T-helper 1 cell (primary cell): ENCODE measurements around the gene TRAPPC3.

Experiments
- DNase-seq, 5 donors: peaks; one replicate each; pipeline ENCODE4 v3.0.0-alpha.2; 2012 to 2020

TRAPPC3 gene

DNA sequence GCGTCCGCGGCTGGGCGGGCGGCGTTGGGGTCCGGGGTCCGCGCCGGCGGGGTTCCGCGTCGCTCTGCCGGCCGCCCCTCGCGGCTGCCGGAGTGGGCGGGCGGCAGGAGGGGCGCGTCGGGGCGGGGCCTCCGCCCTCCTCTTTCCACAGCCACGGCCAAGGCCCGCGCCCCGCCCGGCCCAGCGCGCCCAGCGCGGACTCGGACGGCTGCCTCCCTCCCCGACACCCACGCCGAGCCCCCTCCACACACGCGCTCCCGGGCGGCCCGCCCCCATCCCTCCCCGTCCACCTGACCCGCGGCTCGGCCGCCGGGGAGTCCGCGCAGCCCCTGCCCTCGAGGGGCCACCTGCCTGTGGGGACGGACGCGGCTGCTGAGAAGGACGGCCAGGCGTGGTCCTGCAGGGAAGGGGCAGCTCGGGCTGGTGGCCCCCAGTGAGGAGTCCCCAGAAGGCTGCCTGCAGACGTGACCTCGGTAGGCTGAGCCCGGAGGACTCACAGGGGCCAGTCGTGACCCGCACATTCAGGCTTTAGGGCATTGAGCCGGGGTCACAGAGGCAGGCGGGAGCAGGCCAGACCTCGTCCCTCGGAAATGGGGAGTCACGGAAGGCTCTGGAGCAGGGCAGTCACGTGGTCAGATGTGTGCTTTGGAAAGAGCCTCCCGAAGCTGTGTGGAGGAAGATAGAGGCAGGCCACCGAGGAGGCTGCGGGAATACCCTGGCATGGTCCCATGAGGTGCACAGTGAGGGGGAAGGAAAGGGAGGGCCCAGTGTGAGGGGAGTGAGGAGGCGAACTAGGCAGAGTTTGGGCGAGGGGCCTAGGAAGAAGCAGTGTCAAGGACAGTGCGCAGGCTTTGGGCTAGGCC, 23.9 kb downstream of the TRAPPC3 start, which contains the start of gene COL8A2:
Gene COL8A2 (minus strand): TSS at position 94 of the 863 bp plus-strand sequence. CDS start 24,980 bp downstream, outside the sequence.
- DNase-seq: peak in 1 of 5 donors; percentile 14

DNA sequence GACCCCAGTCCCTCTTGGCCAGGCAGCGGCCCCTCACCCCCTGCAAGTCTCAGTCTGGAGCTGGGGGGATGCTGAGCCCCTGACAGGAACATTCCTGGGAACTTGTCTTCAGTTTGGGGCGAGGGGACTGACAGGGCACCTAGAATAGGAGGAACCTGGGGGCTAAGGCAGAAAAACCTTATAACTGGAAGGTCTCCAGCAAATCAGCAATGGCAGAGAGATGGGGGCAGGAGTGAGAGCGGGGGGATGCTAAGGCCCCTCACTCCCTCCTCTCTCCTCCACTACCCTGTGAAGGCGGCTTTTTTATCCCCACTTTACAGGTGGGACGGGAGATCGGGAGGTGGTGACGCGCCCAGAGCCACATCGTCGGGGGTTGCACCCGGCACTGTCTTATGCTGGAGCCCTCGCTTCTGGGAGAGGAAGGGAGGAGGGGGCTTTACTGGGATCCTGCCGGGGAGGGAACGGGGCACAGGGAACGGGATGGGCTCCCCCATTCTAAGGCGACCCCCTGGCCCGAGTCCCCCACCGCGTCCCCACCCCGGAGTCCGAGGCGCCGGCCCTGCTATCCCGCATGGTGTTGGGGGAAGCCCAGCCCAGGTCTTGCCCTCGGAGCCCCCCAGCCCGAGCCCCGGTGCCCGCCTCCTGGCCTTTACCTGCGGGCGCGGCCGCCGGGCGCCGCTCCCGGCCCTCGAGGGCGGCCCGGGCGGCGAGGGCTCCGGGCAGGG, 24.7 kb downstream of the TRAPPC3 start:
- DNase-seq: no peak

DNA sequence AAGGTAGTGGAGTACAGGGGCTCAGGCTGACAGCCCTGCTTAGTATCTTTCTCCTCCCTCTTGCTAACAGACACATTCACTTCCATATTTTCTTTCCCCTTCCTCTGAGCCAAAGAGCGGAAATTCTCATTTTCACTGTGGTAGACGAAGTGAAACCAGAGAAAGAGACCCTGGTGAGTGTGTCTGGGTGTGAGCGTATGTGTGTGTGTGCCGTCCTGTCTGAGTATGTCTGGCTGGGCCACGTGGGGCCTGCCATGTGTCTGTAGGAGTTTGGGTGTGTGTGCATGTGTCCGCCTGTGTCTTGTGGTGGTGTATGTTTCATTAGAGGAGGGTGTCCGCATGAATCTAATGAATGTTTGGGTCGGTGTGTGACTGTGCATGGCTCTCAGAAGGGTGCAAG, 25.9 kb downstream of the TRAPPC3 start:
- DNase-seq: no peak

DNA sequence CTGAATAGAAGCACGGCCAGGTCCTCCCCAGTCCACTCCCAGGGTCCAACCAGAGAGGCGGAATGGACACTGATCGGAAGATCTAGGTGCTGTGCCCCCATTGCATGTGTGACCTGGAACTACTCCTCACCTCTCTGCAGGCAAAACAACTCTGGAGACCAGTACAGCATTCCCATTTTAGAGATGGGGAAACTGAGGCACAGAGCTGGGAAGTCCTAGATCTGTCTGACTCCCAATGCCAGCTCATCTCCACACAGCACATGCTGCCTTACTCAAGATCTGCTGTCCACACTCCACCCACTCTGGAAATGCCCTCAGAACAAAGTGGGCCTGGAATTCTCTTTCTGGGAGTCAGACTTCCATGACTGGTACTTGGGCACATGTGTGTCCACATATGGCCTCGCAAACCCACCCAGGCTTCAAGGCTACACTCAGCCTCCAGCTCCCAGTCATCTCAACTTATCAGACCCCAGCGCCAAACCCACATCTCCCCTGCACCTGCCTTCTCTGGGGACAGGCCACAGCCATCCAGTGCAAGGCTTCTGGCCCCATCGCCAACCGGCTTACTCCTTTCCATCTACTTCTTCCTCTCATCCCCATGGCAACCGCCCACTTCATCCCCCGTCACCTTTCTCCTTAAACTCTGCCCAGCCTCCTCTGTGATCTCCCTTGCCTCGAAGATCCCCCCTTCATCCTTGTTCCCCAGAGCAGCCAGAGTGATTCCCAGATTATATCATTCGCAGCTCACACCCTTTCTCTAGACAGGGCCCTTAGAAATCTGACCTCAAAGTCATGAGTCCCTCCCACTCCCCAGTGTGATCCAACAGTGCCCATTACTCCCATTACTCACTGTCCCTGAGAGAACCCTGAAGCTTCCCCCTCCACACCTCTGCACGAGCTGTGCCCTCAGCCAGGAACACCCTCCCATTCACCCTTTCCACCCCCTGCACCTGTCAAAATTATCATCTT, 26.9 kb downstream of the TRAPPC3 start:
- no peak for DNase-seq

DNA sequence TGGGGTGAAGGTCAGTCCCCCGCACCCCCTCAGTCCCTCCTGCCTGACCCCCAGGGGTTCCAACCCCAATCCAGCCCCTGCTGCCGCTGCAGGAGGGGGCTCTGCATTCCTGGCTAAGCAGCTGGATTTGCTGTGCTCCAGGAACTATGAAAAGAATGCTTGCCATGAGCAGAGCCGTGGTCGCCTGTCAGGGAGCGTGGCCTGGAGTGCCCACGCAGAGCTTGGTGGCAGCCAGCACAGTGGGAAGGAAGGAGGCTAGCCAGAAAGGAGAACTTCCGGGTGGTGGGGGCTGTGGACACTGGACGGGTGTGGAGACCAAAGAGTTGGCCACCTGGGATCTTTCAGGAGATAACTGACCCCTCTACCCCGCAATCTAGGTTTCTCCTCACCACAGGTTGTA, 29.8 kb downstream of the TRAPPC3 start:
- no peak for DNase-seq

DNA sequence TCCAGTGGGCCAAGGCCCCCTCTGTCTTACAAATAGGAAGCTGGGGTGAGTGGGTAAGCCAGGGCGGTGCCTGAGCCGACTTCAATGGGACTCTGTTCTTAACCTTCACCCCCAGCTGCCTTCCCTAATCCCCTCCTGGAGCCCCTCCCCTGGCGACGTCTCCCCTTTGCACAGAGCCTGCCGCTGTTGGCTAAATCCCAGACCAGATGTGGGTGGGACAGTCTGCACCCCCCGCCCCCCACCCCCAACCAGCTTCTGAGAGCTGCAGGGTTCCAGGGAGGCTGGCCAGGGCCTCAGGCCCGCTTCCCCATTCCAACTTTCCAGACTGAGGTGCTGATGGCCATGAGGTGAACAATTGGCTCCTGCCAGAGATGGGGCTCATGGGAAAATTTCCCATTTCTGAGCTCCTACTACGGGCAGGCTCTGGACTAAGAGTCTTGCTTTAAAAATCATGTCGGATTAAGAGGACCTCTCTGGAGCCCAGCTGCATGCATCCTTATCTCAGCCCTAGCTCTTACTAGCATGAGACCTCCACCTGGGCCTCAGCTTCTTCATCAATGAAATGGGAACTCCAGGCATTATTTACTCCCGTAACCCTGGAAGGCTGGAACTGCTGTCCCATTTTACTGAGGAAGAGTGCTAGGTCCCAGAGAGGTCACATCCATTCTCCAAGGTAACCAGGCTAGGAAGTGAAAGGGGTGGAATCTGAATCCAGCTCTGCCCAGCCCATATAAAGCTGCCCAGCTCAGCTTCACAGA, 30.7 kb downstream of the TRAPPC3 start:
- no peak for DNase-seq

DNA sequence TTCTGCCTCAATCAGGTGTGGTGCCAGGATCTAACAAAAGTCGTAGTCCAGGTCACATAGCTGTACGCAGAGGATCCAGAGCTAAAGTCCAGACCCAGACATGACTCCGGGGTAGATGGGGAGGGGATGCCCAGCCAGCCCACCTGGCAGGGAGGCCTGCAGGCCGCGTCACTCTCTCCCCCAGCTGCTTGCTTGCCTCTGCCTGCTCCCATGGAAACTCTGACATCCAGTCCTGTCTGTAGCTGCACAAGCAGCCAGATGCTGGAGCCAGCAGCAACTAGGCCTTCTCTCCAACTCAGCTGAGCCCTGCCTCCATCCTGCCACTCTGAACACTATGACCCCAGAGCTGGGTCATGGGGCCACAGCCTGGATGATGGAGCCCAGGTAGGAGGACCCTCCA, 32.4 kb downstream of the TRAPPC3 start:
- no peak for DNase-seq

DNA sequence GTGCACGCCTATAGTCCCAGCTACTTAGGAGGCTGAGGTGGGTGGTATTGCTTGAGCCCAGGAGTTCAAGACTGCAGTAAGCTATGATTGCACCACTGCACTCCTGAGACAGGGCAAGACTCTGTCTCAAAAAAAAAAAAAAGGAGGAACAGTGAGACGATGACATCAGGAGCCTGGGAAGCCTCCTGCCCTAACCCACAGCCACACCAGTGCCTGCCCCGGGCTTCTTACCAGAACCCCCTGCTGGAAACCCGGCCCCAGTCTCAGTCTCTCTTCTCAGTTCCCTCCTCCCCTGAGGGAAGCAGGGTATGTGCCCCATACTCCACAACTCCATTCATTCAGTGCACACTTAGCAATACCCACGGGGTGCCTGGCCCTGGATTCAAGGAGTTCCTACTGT, 33.4 kb downstream of the TRAPPC3 start:
- DNase-seq: no peak

DNA sequence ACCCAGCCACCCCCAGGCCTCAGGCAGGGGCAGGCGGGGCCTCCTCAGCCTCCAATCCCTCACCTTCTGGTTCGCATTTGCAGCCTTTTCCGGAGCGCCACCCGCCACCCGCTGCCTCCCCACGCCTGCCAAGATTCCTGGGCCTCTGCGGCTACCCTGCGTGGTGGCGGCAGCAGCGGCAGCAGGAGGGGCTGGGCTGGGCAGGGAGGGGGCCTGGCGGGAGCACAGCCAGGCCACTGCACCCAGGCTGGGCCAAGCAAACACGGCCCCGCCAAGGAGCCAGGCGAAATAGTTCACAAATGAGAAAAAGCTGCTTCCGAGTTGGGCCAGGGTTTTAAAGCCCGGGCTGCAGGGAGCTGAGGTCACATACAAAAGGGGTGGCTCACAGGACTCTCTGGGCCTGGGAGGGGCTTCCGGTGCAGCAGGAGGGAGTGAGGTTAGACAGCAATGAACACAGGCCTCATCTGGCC, 34.1 kb downstream of the TRAPPC3 start:
- no peak for DNase-seq

DNA sequence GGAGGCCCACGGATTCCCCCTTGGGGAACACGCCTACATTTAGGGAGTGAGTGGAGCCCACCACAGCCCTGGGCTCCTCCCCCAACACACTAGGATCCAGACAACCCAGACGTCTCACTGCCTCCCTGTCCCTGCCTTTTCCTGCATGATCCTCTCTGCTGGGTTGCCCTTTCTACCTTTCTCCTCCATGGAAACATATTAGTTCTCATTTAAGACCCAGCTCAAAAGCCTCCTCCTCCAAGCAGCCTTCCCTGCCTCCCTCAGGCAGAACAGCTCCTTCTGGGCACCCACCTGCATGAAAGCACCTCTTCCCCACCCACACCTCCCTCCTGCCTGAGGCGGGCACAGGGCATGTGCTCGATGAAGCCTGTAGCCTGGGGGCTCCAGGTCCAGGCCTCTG, 34.9 kb downstream of the TRAPPC3 start:
- DNase-seq: no peak

DNA sequence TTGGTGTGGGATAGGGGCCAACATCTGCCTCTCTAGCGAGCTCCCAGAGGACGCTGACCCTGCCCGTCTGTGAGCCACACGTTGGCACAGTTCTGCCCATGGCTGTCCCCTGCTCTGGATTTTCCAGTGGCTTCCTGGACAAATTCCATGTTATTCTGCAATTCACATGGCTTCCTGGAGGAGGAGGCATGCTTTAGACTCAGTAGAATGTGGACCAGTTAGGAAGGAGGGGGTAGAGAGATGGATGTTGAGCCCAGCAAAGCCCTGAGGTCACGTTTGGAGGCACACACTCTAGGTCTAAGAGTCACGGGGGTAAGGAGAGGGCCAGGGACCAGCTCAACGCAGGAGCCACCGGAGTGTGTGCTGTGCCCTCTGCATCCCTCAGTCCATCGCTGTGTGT, 36.5 kb downstream of the TRAPPC3 start:
- no peak for DNase-seq

DNA sequence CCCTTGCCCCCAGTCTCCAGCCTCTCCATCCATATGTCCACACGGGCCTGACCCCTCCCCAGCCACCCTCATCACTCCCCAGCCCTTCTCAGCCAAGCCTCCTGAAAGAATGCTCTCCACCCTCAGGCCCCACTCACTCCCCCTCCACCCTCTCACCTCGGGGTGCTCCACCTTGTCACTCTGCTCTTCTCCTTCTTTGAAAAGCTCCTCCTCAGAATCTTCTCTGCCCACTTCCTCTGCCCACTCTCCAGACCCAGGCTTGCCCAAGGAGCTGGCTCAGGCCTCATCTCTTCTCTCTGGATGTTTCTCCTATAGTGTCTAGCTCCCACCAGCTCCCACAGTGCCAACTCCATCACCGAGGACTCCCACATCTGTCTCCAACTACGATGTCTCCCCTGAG, 38.1 kb downstream of the TRAPPC3 start:
- no peak for DNase-seq

DNA sequence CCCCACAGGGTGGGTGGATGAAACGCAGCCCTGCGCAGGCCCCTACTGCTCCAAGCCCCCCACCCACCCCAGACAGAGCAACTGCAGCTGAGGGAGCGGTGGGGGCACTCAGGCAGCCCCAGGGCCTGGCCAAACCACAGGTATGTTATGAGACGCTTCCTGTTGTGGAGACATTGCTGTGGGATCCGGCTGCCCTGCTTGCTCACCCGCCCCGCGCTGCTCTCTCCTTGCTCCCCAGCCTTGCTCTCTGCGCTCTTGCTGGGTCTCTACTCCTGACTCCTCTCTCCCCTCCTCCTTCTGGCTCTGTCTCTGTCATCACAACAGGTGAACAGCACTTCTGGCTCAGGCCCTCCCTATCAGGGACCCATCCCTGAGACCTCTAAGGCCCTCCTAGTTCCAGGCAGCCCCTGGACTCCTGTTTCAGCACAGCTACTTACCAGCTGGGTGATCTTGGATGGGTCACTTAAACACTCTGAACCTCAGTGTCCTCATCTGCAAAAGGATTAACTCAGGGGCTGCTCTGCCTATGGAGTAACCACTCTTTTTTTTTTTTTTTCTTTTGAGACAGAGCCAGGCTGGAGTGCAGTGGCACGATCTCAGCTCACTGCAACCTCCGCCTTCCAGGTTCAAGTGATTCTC, 40.1 kb downstream of the TRAPPC3 start:
- peak in 2 of 5 donors; percentile 18 to 43 for DNase-seq

DNA sequence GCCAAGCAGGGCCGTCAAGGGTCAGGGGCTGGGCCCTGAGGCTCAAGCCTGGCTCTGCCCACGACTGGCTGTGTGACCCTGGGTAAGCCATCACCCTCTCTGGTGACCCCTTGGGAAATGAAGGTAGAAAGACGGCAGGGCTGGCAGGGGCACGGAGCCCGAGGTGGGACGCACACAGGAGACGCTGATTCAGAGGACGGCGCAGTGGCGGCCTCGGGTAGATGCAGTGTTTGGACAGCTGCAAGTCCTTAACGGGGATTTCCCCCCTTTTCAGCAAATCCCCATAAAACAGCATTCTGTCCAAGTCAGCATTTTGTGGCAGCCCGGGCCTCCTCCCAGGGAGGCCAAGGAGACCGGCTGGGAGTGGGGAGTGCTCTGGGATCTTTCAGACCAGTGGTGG, 41.0 kb downstream of the TRAPPC3 start:
- DNase-seq: no peak

DNA sequence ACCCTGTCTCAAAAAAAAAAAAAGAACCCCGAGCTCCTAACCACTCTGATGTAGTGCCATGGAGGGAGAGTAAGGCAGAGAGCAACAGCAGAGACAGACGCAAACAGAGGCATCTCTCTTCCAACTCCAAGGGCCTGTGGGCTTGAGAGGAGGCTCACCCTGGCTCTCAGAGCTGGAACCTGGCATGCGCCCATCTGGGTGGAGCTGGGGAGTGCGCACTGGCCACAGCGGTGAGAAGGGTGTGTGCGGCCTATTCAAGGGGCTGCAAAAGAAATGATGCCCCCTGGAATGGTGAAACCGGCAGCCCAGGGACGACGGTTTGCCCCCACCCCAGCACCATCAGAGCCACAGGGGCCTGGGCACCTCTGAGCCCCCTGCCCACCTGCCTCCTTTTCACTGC, 41.9 kb downstream of the TRAPPC3 start:
- no peak for DNase-seq

DNA sequence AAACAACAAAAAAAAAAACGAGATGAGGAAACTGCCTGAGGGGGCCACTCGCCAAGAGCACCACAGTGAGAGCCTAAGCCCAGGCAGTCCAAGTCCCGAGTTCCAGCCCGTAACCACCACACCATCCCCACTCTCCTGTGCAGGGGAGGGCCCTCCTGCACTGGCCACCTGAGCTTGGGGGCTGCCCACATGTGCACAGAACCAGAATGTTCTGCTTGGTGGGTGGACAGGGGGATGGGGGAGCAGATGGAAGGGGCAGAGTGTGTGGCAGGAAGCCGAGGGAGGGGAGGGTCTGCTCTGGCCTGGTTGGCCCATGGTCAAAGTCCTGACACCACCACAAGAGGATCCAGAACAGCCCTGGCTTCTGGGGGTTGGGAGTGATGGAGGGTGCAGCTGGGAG, 43.0 kb downstream of the TRAPPC3 start:
- no peak for DNase-seq

DNA sequence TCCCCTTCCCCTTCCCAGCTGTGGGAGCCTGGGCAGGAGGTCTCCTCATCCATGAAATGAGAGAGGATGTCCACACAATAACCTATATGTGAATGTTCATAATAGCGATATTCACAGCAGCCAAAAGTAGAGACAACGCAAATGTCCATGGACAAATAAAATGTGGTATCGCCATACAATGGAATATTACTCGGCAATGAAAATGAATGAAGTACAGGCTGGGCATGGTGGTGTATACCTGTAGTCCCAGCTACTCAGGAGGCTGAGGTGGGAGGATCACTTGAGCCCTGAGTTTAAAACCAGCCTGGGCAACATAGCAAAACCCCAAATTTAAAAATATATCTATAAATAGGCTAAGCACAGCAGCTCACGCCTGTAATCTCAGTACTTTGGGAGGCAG, 47.7 kb downstream of the TRAPPC3 start:
- DNase-seq: no peak

DNA sequence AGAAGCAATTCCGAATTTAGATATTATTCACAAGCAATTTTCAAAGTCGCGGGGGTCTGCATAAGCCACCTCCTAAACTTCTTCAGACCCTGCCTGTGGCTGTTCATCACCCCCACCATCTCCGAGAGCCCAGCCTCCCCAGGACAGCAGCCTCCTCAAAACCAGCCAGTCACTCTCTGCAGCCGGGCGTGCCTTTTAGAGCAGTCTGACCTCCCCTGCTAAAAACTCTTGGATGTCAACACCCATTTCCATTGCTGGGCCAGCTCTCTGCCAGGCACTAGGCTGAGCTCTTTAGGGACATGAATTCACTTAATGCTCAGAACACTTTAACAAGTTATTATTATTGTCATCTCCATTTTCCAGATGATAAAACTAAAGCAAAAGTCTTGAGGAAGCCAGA, 48.9 kb downstream of the TRAPPC3 start:
- no peak for DNase-seq

DNA sequence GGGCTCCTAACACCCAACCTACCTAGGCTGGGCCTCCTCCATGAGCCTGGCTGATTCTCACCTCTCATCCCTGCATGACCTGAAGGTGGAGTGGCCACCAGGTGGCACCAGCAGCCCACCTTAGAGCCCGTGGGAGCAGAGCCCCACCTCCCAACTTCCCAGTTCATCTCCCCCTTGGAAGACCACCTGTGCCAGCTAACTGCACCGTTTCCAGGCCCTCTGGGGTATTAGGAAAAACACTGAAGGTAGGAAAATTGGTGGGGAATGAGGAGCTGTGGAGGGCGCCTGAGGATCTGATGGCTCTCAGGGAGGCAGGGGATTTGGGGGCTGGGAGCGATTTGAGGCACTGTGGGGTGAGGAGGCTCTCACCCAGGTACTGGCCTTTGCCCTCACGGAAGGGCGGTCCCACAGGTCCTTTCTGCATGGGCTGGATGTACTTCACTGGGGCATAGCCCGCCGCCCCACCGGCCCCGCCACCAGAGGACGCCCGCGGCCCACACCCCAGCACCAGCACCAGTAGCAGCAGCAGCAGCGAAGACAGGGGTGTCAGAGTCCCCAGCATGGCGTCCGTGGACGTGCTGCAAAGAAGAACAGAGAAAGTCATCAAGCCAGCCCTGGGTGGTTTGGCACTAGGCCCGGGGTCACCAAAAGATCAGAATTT, 49.5 kb downstream of the TRAPPC3 start:
- peak; percentile 32 to 71 (median 59) for DNase-seq

DNA sequence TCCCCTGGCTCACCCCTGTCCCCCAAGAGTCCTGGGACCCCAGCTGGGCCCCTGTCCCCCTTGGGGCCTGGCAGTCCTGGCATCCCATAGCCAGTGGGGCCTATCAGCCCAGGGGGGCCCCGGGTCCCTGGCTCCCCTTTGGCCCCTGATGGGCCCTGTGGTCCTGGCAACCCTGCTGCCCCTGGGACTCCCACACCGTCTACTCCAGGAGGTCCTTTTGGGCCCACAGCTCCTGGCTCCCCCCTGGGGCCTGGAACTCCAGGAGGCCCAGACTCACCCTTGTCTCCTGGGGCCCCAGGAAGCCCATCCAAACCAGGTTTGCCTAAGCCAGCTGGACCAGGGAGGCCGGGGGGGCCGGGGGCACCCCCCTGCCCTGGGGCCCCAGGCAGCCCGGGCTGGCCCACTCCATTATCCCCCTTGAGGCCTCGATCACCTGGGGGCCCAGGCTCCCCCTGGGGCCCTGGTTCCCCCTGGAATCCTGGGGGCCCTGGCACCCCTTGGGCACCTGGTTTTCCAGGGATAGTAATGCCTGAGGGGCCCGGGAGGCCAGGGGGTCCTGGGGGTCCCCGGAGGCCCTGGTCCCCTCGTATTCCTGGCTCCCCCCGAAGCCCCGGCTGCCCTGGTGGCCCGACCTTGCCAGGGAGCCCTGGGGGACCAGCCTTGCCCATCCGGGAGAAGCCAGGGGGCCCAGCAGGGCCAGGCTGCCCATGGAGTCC, 50.5 kb downstream of the TRAPPC3 start:
- DNase-seq: no peak
